B cell (primary cell): ENCODE measurements around the gene ZBTB17. TPM values are rescaled to one million over a fixed set of nuclear protein-coding genes. Genes with fewer than 3 reads are reported as not detected.

Experiments
- ATAC-seq: fragments of 200-7000 bp; cut with Tn5 transposase; one replicate; pipeline ENCODE4 v1.10.0; 2021; ENCODE audit warnings: low read depth, mild to moderate bottlenecking, moderate number of reproducible peaks, moderate library complexity
- CTCF ChIA-PET: fragments of 350-600 bp; sonication (Branson Sonifier 250); formaldehyde crosslinking; loops from one replicate; lab custom pipeline; 2021; ENCODE audit warnings: antibody characterized with exemption, inconsistent platforms; lab: Charles Lee
- POLR2A ChIA-PET: fragments of 350-600 bp; sonication (Branson Sonifier 250); formaldehyde crosslinking; loops from one replicate; lab custom pipeline; 2021; ENCODE audit warnings: antibody characterized with exemption; lab: Charles Lee
- DNase-seq: peaks from one replicate; pipeline ENCODE4 v3.0.0; 2013
- H2AFZ ChIP-seq: 2 replicates; pipeline ENCODE4 v1.6.1; 2012; ENCODE audit warnings: mild to moderate bottlenecking, low read depth, low read length; ENCODE audit not compliant: insufficient read depth, poor library complexity, severe bottlenecking
- H3K27ac ChIP-seq, 2 donors: 1 replicate in 1 of 2; 2 replicates in 1 of 2; pipeline ENCODE4 v1.5.1; 2012 to 2013; ENCODE audit warnings: low read length in 2 of 2, mild to moderate bottlenecking in 2 of 2, moderate library complexity in 1 of 2
- H3K27me3 ChIP-seq, 4 experiments: fragments of 200-600 bp in 1 of 4; sonication (generic) in 1 of 4; replicated peaks in 1 of 4; 1 replicate in 2 of 4; 2 replicates in 2 of 4; pipeline versions ENCODE4 v1.6.1 to v1.7.0; 2013 to 2016; ENCODE audit warnings: low read length in 3 of 4, mild to moderate bottlenecking in 2 of 4, mixed read lengths in 1 of 4, moderate library complexity in 1 of 4; ENCODE audit not compliant: insufficient read depth in 4 of 4, control insufficient read depth in 3 of 4; ENCODE audit errors: control extremely low read depth in 1 of 4
- H3K36me3 ChIP-seq, 2 experiments: replicated peaks in 1 of 2; 1 replicate in 1 of 2; 2 replicates in 1 of 2; pipeline versions ENCODE4 v1.6.1 to v1.7.1; 2013; ENCODE audit warnings: low read length in 1 of 2; ENCODE audit not compliant: insufficient read depth in 2 of 2, control insufficient read depth in 1 of 2; ENCODE audit errors: control extremely low read depth in 1 of 2, extremely low read depth in 1 of 2
- H3K4me1 ChIP-seq, 2 donors: fragments of 200-600 bp in 1 of 2; sonication (generic) in 1 of 2; 1 replicate in 1 of 2; 2 replicates in 1 of 2; pipeline versions ENCODE4 v1.5.1 to v1.6.1; 2013 to 2017; ENCODE audit warnings: low read length in 2 of 2; ENCODE audit not compliant: control insufficient read depth in 2 of 2, insufficient read depth in 2 of 2
- H3K4me2 ChIP-seq: replicated peaks from 2 replicates; pipeline ENCODE3; 2012; ENCODE audit warnings: mild to moderate bottlenecking, low read depth, low read length; ENCODE audit not compliant: poor library complexity, severe bottlenecking
- H3K4me3 ChIP-seq, 5 experiments: fragments of 200-600 bp in 1 of 5; sonication (generic) in 1 of 5; 1 replicate in 3 of 5; 2 replicates in 2 of 5; pipeline versions ENCODE4 v1.5.1 to v1.7.0; 2011 to 2016; ENCODE audit warnings: low read length in 4 of 5, mild to moderate bottlenecking in 4 of 5, low read depth in 2 of 5, control low read depth in 1 of 5, moderate library complexity in 1 of 5; ENCODE audit not compliant: insufficient read depth in 1 of 5; ENCODE audit errors: control extremely low read depth in 1 of 5, extremely low read depth in 1 of 5
- H3K79me2 ChIP-seq: fragments of 200-600 bp; sonication (generic); one replicate; pipeline ENCODE4 v1.6.0; 2016; ENCODE audit warnings: low read length; ENCODE audit not compliant: control insufficient read depth, insufficient read depth
- H3K9ac ChIP-seq: fragments of 200-600 bp; sonication (generic); 2 replicates; pipeline ENCODE4 v1.6.1; 2017; ENCODE audit warnings: mild to moderate bottlenecking, low read length, moderate library complexity
- H3K9me3 ChIP-seq, 3 donors: one replicate each; pipeline versions ENCODE4 v1.6.1 to v1.7.1; 2013; ENCODE audit warnings: low read length in 2 of 3; ENCODE audit not compliant: control insufficient read depth in 2 of 3, insufficient read depth in 1 of 3; ENCODE audit errors: control extremely low read depth in 1 of 3
- H4K20me1 ChIP-seq: 2 replicates; pipeline ENCODE4 v1.6.0; 2012; ENCODE audit warnings: mild to moderate bottlenecking, low read length; ENCODE audit not compliant: insufficient read depth, control insufficient read depth, poor library complexity, severe bottlenecking
- H3K27ac Mint-ChIP-seq: one replicate; pipeline ENCODE4 v1.8.0; 2021; ENCODE audit warnings: mixed read lengths
- H3K27me3 Mint-ChIP-seq: one replicate; pipeline ENCODE4 v1.8.0; 2021; ENCODE audit warnings: mixed read lengths
- H3K4me1 Mint-ChIP-seq: one replicate; pipeline ENCODE4 v1.8.0; 2021; ENCODE audit warnings: mixed read lengths
- H3K4me3 Mint-ChIP-seq: one replicate; pipeline ENCODE4 v1.8.0; 2021; ENCODE audit warnings: mixed read lengths
- H3K9me3 Mint-ChIP-seq: one replicate; pipeline ENCODE4 v1.8.0; 2022; ENCODE audit warnings: mixed read lengths; ENCODE audit not compliant: insufficient read depth
- CTCF ChIP-seq: fragments of 200-600 bp; IDR thresholded peaks from one replicate; pipeline ENCODE4 v1.8.0; 2022; ENCODE audit warnings: antibody characterized with exemption, mild to moderate bottlenecking
- EZH2 ChIP-seq: IDR thresholded peaks from 2 replicates; pipeline ENCODE4 v1.6.1; 2012; ENCODE audit warnings: borderline replicate concordance, low read depth, mild to moderate bottlenecking, moderate library complexity, low read length; ENCODE audit not compliant: insufficient read depth, poor library complexity, severe bottlenecking
- intact Hi-C: fragments of 100-400 bp; cut with micrococcal nuclease; formaldehyde crosslinking; loops from one replicate; pipeline ENCODE4 v1.10.0; 2022
- polyA plus RNA-seq: library from polyadenylated mRNA; depleted of rRNA; stranded (reverse); fragments of >200 nt; gene quantifications from 2 replicates; pipeline ENCODE4 v1.2.3, GENCODE V29; 2012
- total RNA-seq, 2 donors: library from RNA; stranded (reverse); fragments of 120-200 nt in 1 of 2; gene quantifications; 1 replicate in 1 of 2; 2 replicates in 1 of 2; pipeline versions ENCODE4 v1.2.3 to v1.2.4, GENCODE V29; 2013 to 2022

Gene ZBTB17
- total and polyA plus RNA-seq, 2 donors (not counting 1 experiment from before 2014, with no cell fraction given), result 94.1 to 157 TPM

GRCh38 chr1:15963363-15963967 is 12.4 kb downstream of the ZBTB17 start:
- ChIA-PET CTCF (interaction anchor here (1.0 to 3.2 kb wide), 8 partner anchors 11 to 156 kb away, joined by 3 to 24 read pairs (median 3); partner anchors contain the start of genes UQCRHL and ZBTB17), POLR2A (interaction anchor here (1.2 to 1.7 kb wide), 3 partner anchors 13 to 116 kb away, joined by 3 to 6 read pairs (median 3); partner anchors contain the start of genes SPEN and ZBTB17)
- ATAC-seq, result peak; percentile 18
- Histone ChIP-seq H3K4me3 (peak overlapping the region in 4 of 5 experiments; percentile 20 to 62 (median 42)), H4K20me1 (peaks cover 7% of the 10 kb centered on the region), H3K27me3 (no peaks in the 10 kb centered on the region), H3K79me2 (peaks cover 68% of the 10 kb centered on the region), H3K4me2 (peak overlapping the region; percentile 72), H3K27ac (peak overlapping the region; percentile 62 to 86), H3K9ac (peak overlapping the region; percentile 47), H3K4me1 (peaks cover 56 to 70% of the 10 kb centered on the region in 2 donors), H3K36me3 (no peaks in the 10 kb centered on the region), H2AFZ (peak overlapping the region; percentile 1), H3K9me3 (no peaks in the 10 kb centered on the region)
- TF ChIP-seq EZH2 (no peak), CTCF (no peak)
- Mint-ChIP-seq H3K4me1 (peaks cover 79% of the 10 kb centered on the region), H3K27ac (peak overlapping the region; percentile 91), H3K27me3 (no peaks in the 10 kb centered on the region), H3K9me3 (no peaks in the 10 kb centered on the region), H3K4me3 (peak overlapping the region; percentile 86)
- intact Hi-C loops, result no loop called here
- peak; percentile 46 for DNase-seq
